Chondrocyte (in vitro differentiated cells): ENCODE measurements around the gene PGPEP1. TPM values are rescaled to one million over a fixed set of nuclear protein-coding genes. Genes with fewer than 3 reads are reported as not detected.

Source experiments
- DNase-seq: peaks from one replicate; pipeline ENCODE4 v3.0.0; 2021; ENCODE audit warnings: mixed read lengths, low spot score
- H3K27ac Mint-ChIP-seq: one replicate; pipeline ENCODE4 v1.8.0; 2021; ENCODE audit warnings: mild to moderate bottlenecking, moderate library complexity, mixed read lengths; ENCODE audit not compliant: unreplicated experiment
- H3K27me3 Mint-ChIP-seq: 2 replicates; pipeline ENCODE4 v1.8.0; 2021; ENCODE audit warnings: low read depth, mixed read lengths
- H3K36me3 Mint-ChIP-seq: 2 replicates; pipeline ENCODE4 v1.8.0; 2021; ENCODE audit warnings: low read depth, mixed read lengths
- H3K4me1 Mint-ChIP-seq: 2 replicates; pipeline ENCODE4 v1.8.0; 2021; ENCODE audit warnings: low read depth, mild to moderate bottlenecking, mixed read lengths
- H3K4me3 Mint-ChIP-seq: one replicate; pipeline ENCODE4 v1.8.0; 2021; ENCODE audit warnings: mild to moderate bottlenecking, moderate library complexity, mixed read lengths; ENCODE audit not compliant: unreplicated experiment
- H3K9me3 Mint-ChIP-seq: 2 replicates; pipeline ENCODE4 v1.8.0; 2021; ENCODE audit warnings: low read depth, mixed read lengths
- total RNA-seq: library from RNA; stranded (reverse); gene quantifications from 3 replicates; pipeline ENCODE4 v1.2.1, GENCODE V29; 2021
- TF ChIP-seq, protein P1 (sequence below): fragments of 200-600 bp; sonication (generic); IDR thresholded peaks from 2 replicates; pipeline ENCODE4 v1.5.0; 2021; ENCODE audit warnings: antibody characterized with exemption, mild to moderate bottlenecking, moderate library complexity

The PGPEP1 gene
- total RNA-seq, 1 donor from 2014 or later: 21.5 TPM

DNA sequence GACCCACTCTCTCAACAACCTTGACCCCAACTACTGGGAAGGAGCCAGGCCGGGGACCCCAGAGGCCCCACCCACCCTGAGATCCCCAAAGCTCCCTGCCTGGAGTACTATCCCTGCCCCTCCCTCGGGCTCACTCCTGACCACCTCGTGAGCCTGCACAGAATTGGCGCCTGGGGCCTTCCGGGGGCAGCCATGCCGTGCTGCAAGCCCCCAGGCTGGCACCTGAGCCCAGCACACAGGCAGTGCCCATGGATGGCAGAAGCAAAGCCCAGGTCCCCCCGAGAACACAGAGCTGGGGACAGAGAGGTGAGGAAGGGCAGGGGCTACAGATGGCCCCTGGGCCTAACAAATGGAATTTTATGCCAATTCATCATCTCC, 31.5 kb upstream of the PGPEP1 start:
- Mint-ChIP-seq H3K4me3 (no peak overlapping the region), H3K4me1 (peaks cover 35% of the 10 kb centered on the region), H3K36me3 (no peaks in the 10 kb centered on the region), H3K27me3 (no peaks in the 10 kb centered on the region), H3K9me3 (no peaks in the 10 kb centered on the region), H3K27ac (no peak overlapping the region)
- no peak for DNase-seq
- TF ChIP-seq, protein P1, sequence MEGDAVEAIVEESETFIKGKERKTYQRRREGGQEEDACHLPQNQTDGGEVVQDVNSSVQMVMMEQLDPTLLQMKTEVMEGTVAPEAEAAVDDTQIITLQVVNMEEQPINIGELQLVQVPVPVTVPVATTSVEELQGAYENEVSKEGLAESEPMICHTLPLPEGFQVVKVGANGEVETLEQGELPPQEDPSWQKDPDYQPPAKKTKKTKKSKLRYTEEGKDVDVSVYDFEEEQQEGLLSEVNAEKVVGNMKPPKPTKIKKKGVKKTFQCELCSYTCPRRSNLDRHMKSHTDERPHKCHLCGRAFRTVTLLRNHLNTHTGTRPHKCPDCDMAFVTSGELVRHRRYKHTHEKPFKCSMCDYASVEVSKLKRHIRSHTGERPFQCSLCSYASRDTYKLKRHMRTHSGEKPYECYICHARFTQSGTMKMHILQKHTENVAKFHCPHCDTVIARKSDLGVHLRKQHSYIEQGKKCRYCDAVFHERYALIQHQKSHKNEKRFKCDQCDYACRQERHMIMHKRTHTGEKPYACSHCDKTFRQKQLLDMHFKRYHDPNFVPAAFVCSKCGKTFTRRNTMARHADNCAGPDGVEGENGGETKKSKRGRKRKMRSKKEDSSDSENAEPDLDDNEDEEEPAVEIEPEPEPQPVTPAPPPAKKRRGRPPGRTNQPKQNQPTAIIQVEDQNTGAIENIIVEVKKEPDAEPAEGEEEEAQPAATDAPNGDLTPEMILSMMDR: no peak

DNA sequence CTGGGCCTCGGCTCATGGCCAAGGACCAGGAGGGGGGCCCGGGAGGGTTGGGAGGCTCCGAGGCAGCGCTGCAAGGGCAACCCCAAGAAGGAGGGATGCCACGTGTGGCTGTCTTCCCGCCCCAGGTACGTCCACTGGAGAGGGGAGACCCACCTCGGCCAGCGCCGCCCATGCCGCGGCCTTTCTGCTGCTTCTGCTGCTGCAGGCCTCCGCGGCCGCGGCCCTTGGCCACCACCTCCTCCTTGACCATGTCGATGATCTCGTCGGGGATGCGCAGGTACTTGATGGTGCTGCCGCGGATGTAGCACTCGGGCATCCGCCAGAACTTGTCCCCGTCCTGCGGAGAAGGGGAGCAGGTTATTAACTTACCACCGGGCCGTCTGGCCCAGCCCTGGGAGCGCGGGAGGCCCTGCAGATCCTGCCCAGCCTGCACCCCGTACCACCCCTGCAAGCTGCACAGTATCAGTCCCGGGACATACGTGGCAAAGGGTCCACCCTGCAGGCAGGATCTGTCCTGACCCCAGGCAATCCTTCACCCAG, 30.8 kb upstream of the PGPEP1 start:
- TF ChIP-seq, protein P1: no peak
- Mint-ChIP-seq H3K4me3 (no peak overlapping the region), H3K4me1 (peaks cover 28% of the 10 kb centered on the region), H3K27me3 (no peaks in the 10 kb centered on the region), H3K36me3 (no peaks in the 10 kb centered on the region), H3K27ac (no peak overlapping the region), H3K9me3 (no peaks in the 10 kb centered on the region)
- no peak for DNase-seq

DNA sequence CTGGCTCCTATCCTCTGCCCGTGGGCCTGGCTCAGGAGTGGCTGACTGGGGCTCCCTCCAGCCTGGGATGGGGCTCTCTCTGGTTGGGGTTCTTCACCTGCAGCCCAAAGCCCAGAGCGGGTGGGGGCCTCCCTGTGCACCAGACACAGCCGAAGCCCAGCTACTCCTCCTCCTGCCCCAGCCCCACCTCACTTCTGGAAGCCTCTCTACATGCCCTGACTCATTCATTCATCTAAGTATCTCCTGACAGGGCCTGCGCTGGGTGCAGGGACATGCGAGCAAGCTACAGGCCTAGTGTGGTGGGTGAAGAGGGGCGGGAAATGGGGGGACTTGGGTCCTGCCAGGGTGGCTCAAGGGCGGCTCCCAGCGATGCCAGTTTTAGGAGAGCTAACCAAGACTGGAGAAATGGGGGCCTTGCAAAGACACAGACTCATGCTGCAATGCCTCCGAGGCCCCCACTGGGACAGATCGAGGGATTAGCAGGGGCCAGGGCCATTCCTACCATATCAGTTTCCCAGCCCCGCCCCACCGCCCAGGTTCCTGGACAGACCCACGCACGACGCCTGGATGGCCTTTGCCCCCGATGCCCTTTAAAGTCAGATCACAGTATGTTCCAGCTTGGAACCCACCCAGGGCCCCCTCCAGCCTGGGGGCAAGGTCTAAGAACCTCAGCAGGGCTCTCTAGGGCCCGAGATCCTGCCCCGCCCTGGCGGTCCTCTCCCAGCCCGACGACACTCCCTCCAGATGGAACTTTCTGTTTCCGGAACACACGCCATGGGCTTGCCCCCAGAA, 30.1 kb upstream of the PGPEP1 start:
- Mint-ChIP-seq H3K4me1 (peaks cover 21% of the 10 kb centered on the region), H3K4me3 (no peak overlapping the region), H3K27me3 (no peaks in the 10 kb centered on the region), H3K27ac (no peak overlapping the region), H3K36me3 (no peaks in the 10 kb centered on the region), H3K9me3 (no peaks in the 10 kb centered on the region)
- DNase-seq: no peak
- TF ChIP-seq, protein P1: no peak

- TF ChIP-seq, protein P1: no peak
- H3K27ac Mint-ChIP-seq: no peak overlapping the region
- H3K9me3 Mint-ChIP-seq: no peaks in the 10 kb centered on the region
- H3K4me1 Mint-ChIP-seq: peaks cover 17% of the 10 kb centered on the region
- no peak for DNase-seq
- no peak overlapping the region for H3K4me3 Mint-ChIP-seq
- H3K27me3 Mint-ChIP-seq: no peaks in the 10 kb centered on the region
- H3K36me3 Mint-ChIP-seq: no peaks in the 10 kb centered on the region
These were observed 29.4 kb upstream of the PGPEP1 start for GRCh38 chr19:18310966-18311365.

- H3K36me3 Mint-ChIP-seq: no peaks in the 10 kb centered on the region
- H3K9me3 Mint-ChIP-seq: no peaks in the 10 kb centered on the region
- no peaks in the 10 kb centered on the region for H3K27me3 Mint-ChIP-seq
- no peak for DNase-seq
- H3K4me3 Mint-ChIP-seq: no peak overlapping the region
- no peak overlapping the region for H3K27ac Mint-ChIP-seq
- peaks cover 11% of the 10 kb centered on the region for H3K4me1 Mint-ChIP-seq
- TF ChIP-seq, protein P1: no peak
These were observed 28.8 kb upstream of the PGPEP1 start for GRCh38 chr19:18311502-18312091.
